ENCODE data around the gene PHYHIPL.

DNA sequence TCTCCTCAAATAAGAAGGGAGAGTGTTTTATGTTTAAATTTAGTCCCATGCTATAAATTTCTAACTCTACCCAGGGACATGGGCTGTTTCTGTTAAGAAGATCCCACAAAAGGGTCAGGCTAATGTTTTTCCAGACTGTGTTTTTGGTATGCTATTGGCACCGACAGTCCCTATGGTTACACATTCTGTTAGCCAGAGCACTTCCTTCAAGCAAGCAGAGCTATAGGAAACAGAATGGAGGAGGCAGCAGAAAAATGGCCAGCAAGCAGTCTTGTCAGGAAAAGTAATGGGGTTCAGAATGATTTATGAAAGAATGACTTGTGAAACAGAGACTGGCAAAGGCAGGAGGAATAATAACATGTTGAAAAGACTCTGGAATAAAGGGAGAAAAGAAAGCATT lies 44.8 kb upstream of the PHYHIPL start:
- TF ChIP-seq, protein P1, sequence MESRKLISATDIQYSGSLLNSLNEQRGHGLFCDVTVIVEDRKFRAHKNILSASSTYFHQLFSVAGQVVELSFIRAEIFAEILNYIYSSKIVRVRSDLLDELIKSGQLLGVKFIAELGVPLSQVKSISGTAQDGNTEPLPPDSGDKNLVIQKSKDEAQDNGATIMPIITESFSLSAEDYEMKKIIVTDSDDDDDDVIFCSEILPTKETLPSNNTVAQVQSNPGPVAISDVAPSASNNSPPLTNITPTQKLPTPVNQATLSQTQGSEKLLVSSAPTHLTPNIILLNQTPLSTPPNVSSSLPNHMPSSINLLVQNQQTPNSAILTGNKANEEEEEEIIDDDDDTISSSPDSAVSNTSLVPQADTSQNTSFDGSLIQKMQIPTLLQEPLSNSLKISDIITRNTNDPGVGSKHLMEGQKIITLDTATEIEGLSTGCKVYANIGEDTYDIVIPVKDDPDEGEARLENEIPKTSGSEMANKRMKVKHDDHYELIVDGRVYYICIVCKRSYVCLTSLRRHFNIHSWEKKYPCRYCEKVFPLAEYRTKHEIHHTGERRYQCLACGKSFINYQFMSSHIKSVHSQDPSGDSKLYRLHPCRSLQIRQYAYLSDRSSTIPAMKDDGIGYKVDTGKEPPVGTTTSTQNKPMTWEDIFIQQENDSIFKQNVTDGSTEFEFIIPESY (IDR thresholded peaks at IDR 0.05): no peak
- no peak for TF ChIP-seq RAD21 (IDR thresholded peaks at IDR 0.05)
- TF ChIP-seq, protein P2, sequence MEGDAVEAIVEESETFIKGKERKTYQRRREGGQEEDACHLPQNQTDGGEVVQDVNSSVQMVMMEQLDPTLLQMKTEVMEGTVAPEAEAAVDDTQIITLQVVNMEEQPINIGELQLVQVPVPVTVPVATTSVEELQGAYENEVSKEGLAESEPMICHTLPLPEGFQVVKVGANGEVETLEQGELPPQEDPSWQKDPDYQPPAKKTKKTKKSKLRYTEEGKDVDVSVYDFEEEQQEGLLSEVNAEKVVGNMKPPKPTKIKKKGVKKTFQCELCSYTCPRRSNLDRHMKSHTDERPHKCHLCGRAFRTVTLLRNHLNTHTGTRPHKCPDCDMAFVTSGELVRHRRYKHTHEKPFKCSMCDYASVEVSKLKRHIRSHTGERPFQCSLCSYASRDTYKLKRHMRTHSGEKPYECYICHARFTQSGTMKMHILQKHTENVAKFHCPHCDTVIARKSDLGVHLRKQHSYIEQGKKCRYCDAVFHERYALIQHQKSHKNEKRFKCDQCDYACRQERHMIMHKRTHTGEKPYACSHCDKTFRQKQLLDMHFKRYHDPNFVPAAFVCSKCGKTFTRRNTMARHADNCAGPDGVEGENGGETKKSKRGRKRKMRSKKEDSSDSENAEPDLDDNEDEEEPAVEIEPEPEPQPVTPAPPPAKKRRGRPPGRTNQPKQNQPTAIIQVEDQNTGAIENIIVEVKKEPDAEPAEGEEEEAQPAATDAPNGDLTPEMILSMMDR (IDR thresholded peaks at IDR 0.05; ENCODE audit: low read depth, low read length, missing input control): no peak
- TF ChIP-seq GABPA (IDR thresholded peaks at IDR 0.05 in 1 of 2, conservative IDR thresholded peaks at IDR 0.05 in 1 of 2): no peak
- TF ChIP-seq TAF1 (conservative IDR thresholded peaks at IDR 0.05): no peak
- TF ChIP-seq, protein P3, sequence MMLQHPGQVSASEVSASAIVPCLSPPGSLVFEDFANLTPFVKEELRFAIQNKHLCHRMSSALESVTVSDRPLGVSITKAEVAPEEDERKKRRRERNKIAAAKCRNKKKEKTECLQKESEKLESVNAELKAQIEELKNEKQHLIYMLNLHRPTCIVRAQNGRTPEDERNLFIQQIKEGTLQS (IDR thresholded peaks at IDR 0.05): no peak
- TF ChIP-seq EGR1 (IDR thresholded peaks at IDR 0.05; ENCODE audit: low read depth in 2 of 2): no peak
- TF ChIP-seq, protein P4, sequence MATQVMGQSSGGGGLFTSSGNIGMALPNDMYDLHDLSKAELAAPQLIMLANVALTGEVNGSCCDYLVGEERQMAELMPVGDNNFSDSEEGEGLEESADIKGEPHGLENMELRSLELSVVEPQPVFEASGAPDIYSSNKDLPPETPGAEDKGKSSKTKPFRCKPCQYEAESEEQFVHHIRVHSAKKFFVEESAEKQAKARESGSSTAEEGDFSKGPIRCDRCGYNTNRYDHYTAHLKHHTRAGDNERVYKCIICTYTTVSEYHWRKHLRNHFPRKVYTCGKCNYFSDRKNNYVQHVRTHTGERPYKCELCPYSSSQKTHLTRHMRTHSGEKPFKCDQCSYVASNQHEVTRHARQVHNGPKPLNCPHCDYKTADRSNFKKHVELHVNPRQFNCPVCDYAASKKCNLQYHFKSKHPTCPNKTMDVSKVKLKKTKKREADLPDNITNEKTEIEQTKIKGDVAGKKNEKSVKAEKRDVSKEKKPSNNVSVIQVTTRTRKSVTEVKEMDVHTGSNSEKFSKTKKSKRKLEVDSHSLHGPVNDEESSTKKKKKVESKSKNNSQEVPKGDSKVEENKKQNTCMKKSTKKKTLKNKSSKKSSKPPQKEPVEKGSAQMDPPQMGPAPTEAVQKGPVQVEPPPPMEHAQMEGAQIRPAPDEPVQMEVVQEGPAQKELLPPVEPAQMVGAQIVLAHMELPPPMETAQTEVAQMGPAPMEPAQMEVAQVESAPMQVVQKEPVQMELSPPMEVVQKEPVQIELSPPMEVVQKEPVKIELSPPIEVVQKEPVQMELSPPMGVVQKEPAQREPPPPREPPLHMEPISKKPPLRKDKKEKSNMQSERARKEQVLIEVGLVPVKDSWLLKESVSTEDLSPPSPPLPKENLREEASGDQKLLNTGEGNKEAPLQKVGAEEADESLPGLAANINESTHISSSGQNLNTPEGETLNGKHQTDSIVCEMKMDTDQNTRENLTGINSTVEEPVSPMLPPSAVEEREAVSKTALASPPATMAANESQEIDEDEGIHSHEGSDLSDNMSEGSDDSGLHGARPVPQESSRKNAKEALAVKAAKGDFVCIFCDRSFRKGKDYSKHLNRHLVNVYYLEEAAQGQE (IDR thresholded peaks at IDR 0.05): no peak
- no peak for TF ChIP-seq JUND (IDR thresholded peaks at IDR 0.05)
